GM21825 (cell line): Measurements from ENCODE around the gene SLC25A27.

ENCODE experiments used
- ATAC-seq: cut with Tn5 transposase; IDR thresholded peaks from one replicate; pipeline ENCODE4 v1.9.1; 2021; ENCODE audit warnings: mild to moderate bottlenecking, moderate library complexity; ENCODE audit not compliant: unreplicated experiment

Gene SLC25A27

DNA sequence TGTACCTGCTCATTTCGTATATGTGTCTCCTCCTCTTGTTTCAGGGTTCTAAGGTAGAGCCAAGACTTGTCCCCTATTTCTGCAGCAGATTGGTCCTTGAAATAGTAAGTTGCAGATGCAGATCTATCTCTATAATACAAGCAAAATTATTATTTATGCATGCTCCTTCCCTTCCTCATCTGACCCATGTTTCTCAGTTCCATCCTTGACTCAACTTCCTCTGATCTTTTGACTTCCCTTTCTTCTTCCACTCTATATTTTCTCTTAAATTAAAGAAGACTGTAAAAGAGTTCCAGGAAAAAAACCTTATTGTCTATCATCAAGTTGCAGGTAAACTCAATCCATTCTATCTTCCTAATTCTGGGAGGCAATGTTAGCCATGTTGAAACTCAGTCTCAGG lies 58.7 kb downstream of the SLC25A27 start:
- no peak for ATAC-seq

DNA sequence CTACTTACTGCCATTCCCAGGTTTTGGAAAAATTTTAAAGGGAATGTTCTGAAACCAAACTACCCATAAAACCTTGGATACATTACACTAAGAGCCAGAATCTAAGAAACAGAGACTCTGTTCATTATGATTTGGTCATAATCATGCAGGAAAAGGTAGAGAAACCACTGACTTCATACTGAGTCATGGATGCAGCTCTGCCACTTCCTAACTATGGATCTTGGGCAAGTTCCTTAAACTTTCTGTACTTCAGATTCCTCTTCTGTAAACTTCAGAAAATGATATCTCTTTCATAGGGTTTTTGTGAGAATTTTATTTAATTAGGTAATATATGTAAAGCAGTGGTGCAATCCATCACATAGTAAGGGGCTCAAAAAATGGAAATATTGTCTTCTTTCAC lies 62.4 kb downstream of the SLC25A27 start:
- no peak for ATAC-seq

DNA sequence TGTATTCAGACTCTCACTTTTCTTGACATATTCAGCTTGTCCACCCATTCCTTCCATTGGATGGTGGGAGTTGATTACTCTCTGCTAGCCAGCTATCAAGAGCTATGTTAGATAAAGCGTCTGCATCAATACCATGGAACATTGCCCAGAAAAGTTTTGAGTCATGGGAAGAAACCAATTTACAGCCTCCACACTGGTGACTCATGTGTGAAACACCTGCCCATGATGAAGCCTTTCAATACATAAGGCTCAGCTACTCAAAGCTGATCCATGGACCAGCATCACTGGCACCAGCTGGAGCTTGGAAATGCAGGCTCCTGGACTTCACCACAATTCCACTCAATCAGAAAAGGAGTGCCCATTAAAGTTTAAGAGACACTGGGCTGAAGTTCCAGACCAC lies 66.3 kb downstream of the SLC25A27 start:
- no peak for ATAC-seq

DNA sequence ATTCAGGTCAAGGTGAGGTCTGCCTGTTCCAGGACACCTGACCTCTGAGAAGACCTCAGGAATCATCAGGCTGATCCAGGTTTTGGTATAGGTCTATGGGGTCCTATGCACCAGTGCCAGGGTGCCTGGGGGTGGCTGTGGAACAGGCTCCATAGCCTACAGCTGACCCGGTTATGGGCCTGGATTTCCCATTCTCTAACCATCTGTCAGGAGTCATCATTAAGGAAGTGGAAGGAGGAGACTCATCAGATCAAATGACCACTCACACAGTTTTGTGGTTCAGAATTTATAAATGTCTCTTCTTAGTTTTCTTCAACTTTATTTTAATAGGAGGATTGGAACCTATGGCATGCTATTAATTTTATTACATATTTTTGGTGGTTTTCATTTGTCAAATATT lies 67.6 kb downstream of the SLC25A27 start:
- ATAC-seq, result no peak
